Gastrocnemius medialis (tissue), 4 donors: ENCODE measurements around the gene CHIC2. TPM values are rescaled to one million over a fixed set of nuclear protein-coding genes. Genes with fewer than 3 reads are reported as not detected.
"Not testable (repeated sequence)": the region's sequence is repeated elsewhere in the genome, so short reads cannot be mapped to it uniquely, and the experiment has no call there.

Source experiments
- ATAC-seq, 2 donors: fragments of 150-250 bp; one replicate each; pipeline ENCODE4 v1.9.1; 2016
- DNase-seq, 2 donors: peaks; one replicate each; pipeline ENCODE4 v3.0.0-alpha.2; 2019
- H3K27ac ChIP-seq, 4 donors: fragments of 200-600 bp; sonication (generic); 1 replicate in 1 of 4; 2 replicates in 3 of 4; pipeline ENCODE4 v1.5.1; 2016 to 2018; ENCODE audit warnings: mild to moderate bottlenecking in 2 of 4, moderate library complexity in 1 of 4
- H3K27me3 ChIP-seq, 3 donors: fragments of 200-600 bp; sonication (generic) in 2 of 3; 1 replicate in 1 of 3; 2 replicates in 2 of 3; pipeline versions ENCODE4 v1.5.1 to v1.6.0; 2016 to 2019; ENCODE audit warnings: mild to moderate bottlenecking in 1 of 3, moderate library complexity in 1 of 3
- H3K36me3 ChIP-seq, 2 donors: fragments of 200-600 bp; sonication (generic) in 1 of 2; one replicate each; pipeline ENCODE4 v1.5.1; 2017 to 2018
- H3K4me1 ChIP-seq, 2 donors: fragments of 200-600 bp; sonication (generic) in 1 of 2; one replicate each; pipeline ENCODE4 v1.5.1; 2016 to 2017; ENCODE audit warnings: mild to moderate bottlenecking in 2 of 2
- H3K4me3 ChIP-seq, 4 donors: fragments of 200-600 bp; sonication (generic) in 3 of 4; 1 replicate in 1 of 4; 2 replicates in 3 of 4; pipeline ENCODE4 v1.5.1; 2016 to 2019; ENCODE audit warnings: mild to moderate bottlenecking in 2 of 4
- H3K9me3 ChIP-seq, 3 donors: fragments of 200-600 bp; sonication (generic) in 2 of 3; 1 replicate in 1 of 3; 2 replicates in 2 of 3; pipeline ENCODE4 v1.5.1; 2016 to 2019
- CTCF ChIP-seq, 5 experiments: fragments of 450-650 bp in 3 of 5; fragments of 200-600 bp in 2 of 5; sonication (generic) in 2 of 5; IDR thresholded peaks in 4 of 5; conservative IDR thresholded peaks in 1 of 5; 1 replicate in 4 of 5; 2 replicates in 1 of 5; pipeline ENCODE4 v1.5.1; 2016 to 2019; ENCODE audit warnings: antibody characterized with exemption in 5 of 5, mild to moderate bottlenecking in 3 of 5, moderate library complexity in 3 of 5
- POLR2A ChIP-seq, 2 donors: fragments of 450-650 bp; IDR thresholded peaks; one replicate each; pipeline ENCODE4 v1.6.1; 2017; ENCODE audit warnings: antibody characterized with exemption in 2 of 2, mild to moderate bottlenecking in 2 of 2, moderate library complexity in 2 of 2
- in situ Hi-C, 4 donors: fragments of 200-750 bp; cut with MboI; loops; one replicate each; pipeline versions ENCODE4 v1.15.0 to v1.8.0; 2017; ENCODE audit warnings: low sequenced_read_pairs in 4 of 4
- intact Hi-C: fragments of 100-400 bp; cut with DNase I; formaldehyde crosslinking; loops from one replicate; pipeline ENCODE4 v1.15.1; 2023; ENCODE audit warnings: low total_unique reads
- total RNA-seq, 4 donors: library from RNA; depleted of rRNA; stranded (reverse); fragments of >200 nt; gene quantifications; one replicate each; pipeline versions ENCODE4 v1.1.0 to v1.2.3, GENCODE V29; 2016

Gene CHIC2
- total RNA-seq = 10 to 100 TPM; 11.9 to 18.6 (median 15.5) TPM

- H3K27me3 ChIP-seq = no peaks in the 10 kb centered on the region
- H3K9me3 ChIP-seq = no peaks in the 10 kb centered on the region
- in situ Hi-C loops = no loop called here
- intact Hi-C loops = loop anchor here (2.0 to 10.0 kb wide), 5 partner anchors 20 to 1410 kb away; partner anchors contain the start of genes FIP1L1 and USP46
- H3K36me3 ChIP-seq = no peaks in the 10 kb centered on the region
- ATAC-seq = peak; percentile 90 to 91
- DNase-seq = peak; percentile 90 to 92
- H3K4me3 ChIP-seq = peak within 1 kb of the TSS; percentile 89 to 98 (median 94)
- peak within 1 kb of the TSS; percentile 83 to 94 (median 89) for H3K27ac ChIP-seq
- H3K4me1 ChIP-seq = peaks cover 45 to 46% of the 10 kb centered on the region in 2 donors
- peak in 1 of 5 experiments; percentile 8 for TF ChIP-seq CTCF (IDR thresholded peaks at IDR 0.05 in 4 of 5, conservative IDR thresholded peaks at IDR 0.05 in 1 of 5)
- peak; percentile 93 to 98 for TF ChIP-seq POLR2A (IDR thresholded peaks at IDR 0.05)
These were observed at the start of gene CHIC2 for GRCh38 chr4:54064317-54065111. Gene CHIC2 (minus strand): TSS chr4:54064605. CDS start chr4:54064300, 305 bp downstream.

DNA sequence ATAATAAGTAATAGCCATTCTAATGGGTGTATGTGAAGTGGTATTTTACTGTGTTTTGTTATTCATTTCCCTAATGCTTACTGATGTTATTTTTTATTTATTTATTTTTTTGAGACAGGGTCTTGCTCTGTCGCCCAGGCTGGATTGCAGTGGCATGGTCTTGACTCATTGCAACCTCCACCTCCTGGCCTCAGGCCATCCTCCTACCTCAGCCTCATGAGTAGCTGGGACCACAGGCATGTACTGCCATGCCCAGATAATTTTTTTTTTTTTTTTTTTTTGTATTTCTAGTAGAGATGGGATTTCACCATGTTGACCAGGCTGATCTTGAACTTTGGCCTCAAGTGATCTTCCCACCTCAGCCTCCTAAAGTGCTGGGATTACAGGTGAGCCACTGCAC, 48.8 kb upstream of the CHIC2 start:
- H3K27me3 ChIP-seq = peaks cover 33 to 46% (median 36%) of the 10 kb centered on the region in 3 donors
- H3K4me1 ChIP-seq, H3K4me3 ChIP-seq, DNase-seq, ATAC-seq, H3K27ac ChIP-seq, in situ Hi-C loops, intact Hi-C loops, H3K36me3 ChIP-seq, H3K9me3 ChIP-seq: not testable (repeated sequence)

GRCh38 chr4:54110019-54110416, 45.6 kb upstream of the CHIC2 start:
- in situ Hi-C loops (no loop called here), intact Hi-C loops (no loop called here)
- Histone ChIP-seq H3K9me3 (no peaks in the 10 kb centered on the region), H3K27me3 (peaks cover 34 to 55% (median 50%) of the 10 kb centered on the region in 3 donors), H3K4me3 (peak overlapping the region in 2 of 4 donors; percentile 18 to 34), H3K4me1 (peaks cover 0 to 8% of the 10 kb centered on the region in 2 donors), H3K36me3 (no peaks in the 10 kb centered on the region), H3K27ac (no peak overlapping the region)
- no peak for ATAC-seq
- no peak for DNase-seq
- TF ChIP-seq CTCF (IDR thresholded peaks at IDR 0.05 in 4 of 5, conservative IDR thresholded peaks at IDR 0.05 in 1 of 5) (no peak), POLR2A (IDR thresholded peaks at IDR 0.05) (no peak)

DNA sequence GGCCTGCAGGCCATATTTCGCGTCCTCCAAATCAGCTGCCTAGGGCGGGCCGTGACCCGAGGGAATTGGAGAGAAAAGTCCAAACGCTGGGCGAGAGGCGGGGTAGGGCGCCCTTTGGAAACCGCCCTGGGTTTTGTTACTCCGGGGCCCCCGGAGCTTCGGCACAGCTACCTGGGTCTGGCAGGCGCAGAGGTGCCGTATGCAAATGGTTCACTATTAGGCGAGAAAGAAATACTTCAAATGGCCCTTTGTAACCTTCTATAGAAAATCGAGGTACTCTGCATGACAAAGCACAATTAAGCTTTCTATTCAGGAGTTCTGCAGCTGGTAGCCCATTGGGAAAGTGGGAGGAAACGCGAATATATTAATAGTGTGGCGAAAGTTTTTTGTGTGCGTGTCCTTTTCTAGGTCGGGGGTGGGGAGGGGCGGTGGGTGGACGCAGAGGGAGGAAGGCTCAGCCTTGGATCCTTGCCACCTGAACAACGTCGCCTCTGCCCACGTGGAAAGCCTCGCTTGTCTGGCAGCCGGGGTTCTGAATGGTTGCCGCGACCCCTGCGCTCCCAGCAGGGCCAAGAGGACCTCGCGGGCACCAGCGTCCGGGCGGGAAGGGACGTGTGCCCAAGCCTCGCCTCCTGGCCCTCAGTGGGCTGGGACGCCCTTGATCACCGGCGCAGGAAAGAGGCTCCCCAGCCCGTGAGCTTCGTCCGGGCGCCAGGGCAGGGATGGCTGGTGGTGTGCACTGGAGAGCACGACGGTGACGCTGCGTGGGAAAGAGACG, 45.0 kb upstream of the CHIC2 start:
- TF ChIP-seq CTCF (IDR thresholded peaks at IDR 0.05 in 4 of 5, conservative IDR thresholded peaks at IDR 0.05 in 1 of 5) = no peak
- TF ChIP-seq POLR2A (IDR thresholded peaks at IDR 0.05) = no peak
- in situ Hi-C loops = no loop called here
- peaks cover 34 to 55% (median 47%) of the 10 kb centered on the region in 3 donors for H3K27me3 ChIP-seq
- H3K27ac ChIP-seq = no peak overlapping the region
- no peaks in the 10 kb centered on the region for H3K9me3 ChIP-seq
- peak overlapping the region in 3 of 4 donors; percentile 18 to 34 (median 33) for H3K4me3 ChIP-seq
- DNase-seq (no peak), ATAC-seq (no peak)
- no peaks in the 10 kb centered on the region for H3K36me3 ChIP-seq
- intact Hi-C loops = no loop called here
- H3K4me1 ChIP-seq = peaks cover 0 to 9% of the 10 kb centered on the region in 2 donors
